Stimulated activated CD8-positive, alpha-beta memory T cell treated with anti-CD3 and anti-CD28 coated beads, Interleukin-12 subunit alpha, Interleukin-12 subunit beta, amount 100 ng/mL, for 4 hours (primary cell): ENCODE measurements around the gene SLC26A9.

Source experiments
- DNase-seq: peaks from one replicate; pipeline ENCODE4 v3.0.0-alpha.2; 2020; ENCODE audit warnings: low read depth

The SLC26A9 gene

GRCh38 chr1:205943245-205943644 is at the start of gene SLC26A9:
Gene SLC26A9, minus strand, starts transcription at chr1:205943456. Its CDS starts 7,636 bp downstream, at chr1:205935820.
- DNase-seq = no peak

GRCh38 chr1:205992218-205992882 is 49.1 kb upstream of the SLC26A9 start:
- no peak for DNase-seq

GRCh38 chr1:205991237-205991636 is 48.0 kb upstream of the SLC26A9 start:
- DNase-seq = no peak

- no peak for DNase-seq
These were observed 47.0 kb upstream of the SLC26A9 start for GRCh38 chr1:205990226-205990625.

- DNase-seq = no peak
These were observed 46.5 kb upstream of the SLC26A9 start for GRCh38 chr1:205989786-205990185.

GRCh38 chr1:205988585-205988995 is 45.3 kb upstream of the SLC26A9 start:
- DNase-seq = no peak

- no peak for DNase-seq
These were observed 43.6 kb upstream of the SLC26A9 start for GRCh38 chr1:205986861-205987260.

GRCh38 chr1:205986292-205986691 is 43.0 kb upstream of the SLC26A9 start:
- DNase-seq = no peak

- DNase-seq = no peak
These were observed 42.2 kb upstream of the SLC26A9 start for GRCh38 chr1:205985330-205986005.

GRCh38 chr1:205983925-205984725 is 40.9 kb upstream of the SLC26A9 start:
- DNase-seq = no peak

GRCh38 chr1:205981257-205981656 is 38.0 kb upstream of the SLC26A9 start:
- no peak for DNase-seq

GRCh38 chr1:205980237-205980870 is 37.1 kb upstream of the SLC26A9 start:
- no peak for DNase-seq

- no peak for DNase-seq
These were observed 36.0 kb upstream of the SLC26A9 start for GRCh38 chr1:205979301-205979700.

GRCh38 chr1:205978676-205979075 is 35.4 kb upstream of the SLC26A9 start:
- DNase-seq = no peak

- DNase-seq = peak; percentile 28
These were observed 34.3 kb upstream of the SLC26A9 start for GRCh38 chr1:205977402-205978014.

GRCh38 chr1:205976708-205977401 is 33.6 kb upstream of the SLC26A9 start:
- DNase-seq = no peak

- no peak for DNase-seq
These were observed 32.8 kb upstream of the SLC26A9 start for GRCh38 chr1:205976036-205976435.

GRCh38 chr1:205975387-205975998 is 32.2 kb upstream of the SLC26A9 start:
- no peak for DNase-seq

- no peak for DNase-seq
These were observed 31.5 kb upstream of the SLC26A9 start for GRCh38 chr1:205974712-205975111.

GRCh38 chr1:205973377-205974232 is 30.3 kb upstream of the SLC26A9 start:
- DNase-seq = no peak
